ENCODE measurements around the gene ENOX1. TPM values are rescaled to one million over a fixed set of nuclear protein-coding genes. Genes with fewer than 3 reads are reported as not detected.

ENOX1 gene
- total RNA-seq, 2 experiments from 2014 or later = 0.35 to 0.64 TPM

DNA sequence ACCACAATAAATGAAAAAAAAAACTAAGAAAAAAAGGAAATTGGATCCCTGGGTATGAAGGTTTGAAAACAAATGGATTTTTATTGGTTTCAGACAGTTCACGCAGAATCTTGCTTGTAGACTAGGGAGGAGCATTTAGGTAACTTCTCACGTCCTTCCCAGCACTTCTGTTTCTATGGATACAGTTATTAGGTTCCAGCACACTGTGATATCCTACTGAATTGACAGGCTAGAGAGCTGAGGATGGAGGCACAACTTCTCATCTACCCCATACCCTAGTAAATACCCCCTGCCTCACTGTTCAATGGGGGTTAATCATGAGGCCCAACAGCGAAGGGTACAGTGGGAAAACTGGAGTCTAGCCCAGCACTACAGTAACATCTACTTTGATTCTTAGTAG, 304.1 kb downstream of the ENOX1 start:
- Mint-ChIP-seq H3K9me3 (no peaks in the 10 kb centered on the region), H3K4me1 (ENCODE audit: low read depth) (peaks cover 5% of the 10 kb centered on the region), H3K4me3 (no peak overlapping the region), H3K27me3 (ENCODE audit: low read depth) (peaks cover 6% of the 10 kb centered on the region), H3K27ac (no peak overlapping the region), H3K36me3 (ENCODE audit: low read depth) (no peaks in the 10 kb centered on the region)
- no peak for DNase-seq
- CTCF ChIA-PET = no interaction called here
- intact Hi-C loops (cut with micrococcal nuclease) = no loop called here

DNA sequence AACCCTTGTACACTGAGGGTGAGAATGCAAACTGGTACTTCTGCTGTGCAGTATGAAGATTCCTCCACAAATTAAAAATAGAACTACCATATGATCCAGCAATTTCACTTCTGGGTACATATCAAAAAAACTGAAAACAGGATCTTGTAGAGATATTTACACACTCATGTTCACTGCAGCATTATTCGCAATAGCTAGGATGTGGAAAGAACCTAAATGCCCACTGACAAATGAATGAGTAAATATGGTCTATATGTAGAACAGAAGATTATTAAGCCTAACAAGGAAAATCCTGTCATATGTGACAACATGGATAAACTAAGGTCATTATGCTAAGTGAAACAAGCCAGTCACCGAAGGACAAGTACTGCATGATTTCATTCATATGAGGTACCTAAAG, 304.7 kb downstream of the ENOX1 start:
- DNase-seq = no peak
- H3K36me3 Mint-ChIP-seq (ENCODE audit: low read depth) = no peaks in the 10 kb centered on the region
- no peak overlapping the region for H3K4me3 Mint-ChIP-seq

DNA sequence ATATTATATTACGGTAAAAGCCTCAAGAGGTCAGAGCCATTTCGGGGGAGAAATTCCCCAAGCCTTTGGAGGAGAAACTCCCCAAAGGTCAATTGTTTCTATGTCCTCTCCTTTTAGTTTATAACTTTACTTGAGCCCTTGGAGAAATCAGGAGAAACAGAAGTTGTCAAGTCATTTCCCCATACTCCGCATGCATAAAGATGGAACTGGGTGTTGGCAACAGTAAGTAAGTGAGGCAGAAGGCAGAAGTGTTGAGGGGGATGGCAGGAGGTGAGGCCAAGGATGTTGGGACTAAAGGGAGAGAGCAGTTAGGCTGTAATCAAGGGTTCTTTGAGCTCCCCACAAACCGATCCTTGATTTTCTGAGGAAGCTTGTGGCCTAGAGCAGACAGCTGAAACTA, 307.9 kb downstream of the ENOX1 start:
- intact Hi-C loops (cut with micrococcal nuclease) = no loop called here
- Mint-ChIP-seq H3K4me1 (ENCODE audit: low read depth) (peaks cover 2% of the 10 kb centered on the region), H3K9me3 (no peaks in the 10 kb centered on the region), H3K27me3 (ENCODE audit: low read depth) (peaks cover 10% of the 10 kb centered on the region), H3K36me3 (ENCODE audit: low read depth) (no peaks in the 10 kb centered on the region), H3K27ac (no peak overlapping the region), H3K4me3 (no peak overlapping the region)
- no peak for DNase-seq
- CTCF ChIA-PET = no interaction called here

More for the DNA sequence above, 304.7 kb downstream of the ENOX1 start:
- CTCF ChIA-PET = no interaction called here
- intact Hi-C loops (cut with micrococcal nuclease) = no loop called here
- H3K4me1 Mint-ChIP-seq (ENCODE audit: low read depth) = peaks cover 5% of the 10 kb centered on the region
- H3K9me3 Mint-ChIP-seq = no peaks in the 10 kb centered on the region
- H3K27ac Mint-ChIP-seq = no peak overlapping the region
- peaks cover 10% of the 10 kb centered on the region for H3K27me3 Mint-ChIP-seq (ENCODE audit: low read depth)

DNA sequence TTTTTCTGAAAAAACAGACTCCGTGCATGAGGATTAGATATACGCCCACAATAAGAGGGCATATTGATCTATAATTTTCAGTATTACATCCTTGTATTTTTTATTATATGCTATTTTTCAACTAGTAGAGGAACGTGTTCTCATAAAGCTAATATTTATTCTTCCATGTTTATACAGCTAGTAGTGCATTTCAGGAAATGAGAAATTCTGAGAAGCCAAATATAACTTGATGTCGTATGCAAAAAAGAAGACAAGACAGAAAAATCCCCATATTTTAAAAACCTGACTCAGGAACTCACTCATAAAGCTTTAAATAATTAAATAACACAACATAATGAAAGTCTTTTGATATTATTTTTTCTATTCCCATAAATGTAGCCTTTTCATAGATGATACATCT, 308.6 kb downstream of the ENOX1 start:
- Mint-ChIP-seq H3K36me3 (ENCODE audit: low read depth) (no peaks in the 10 kb centered on the region), H3K4me1 (ENCODE audit: low read depth) (no peaks in the 10 kb centered on the region), H3K4me3 (no peak overlapping the region), H3K9me3 (no peaks in the 10 kb centered on the region), H3K27ac (no peak overlapping the region), H3K27me3 (ENCODE audit: low read depth) (peaks cover 10% of the 10 kb centered on the region)
- intact Hi-C loops (cut with micrococcal nuclease) = no loop called here
- no peak for DNase-seq
- CTCF ChIA-PET = interaction anchor here (1.1 kb wide), 2 partner anchors 102 to 336 kb away, joined by 3 to 4 read pairs; no protein-coding TSS in a partner anchor

DNA sequence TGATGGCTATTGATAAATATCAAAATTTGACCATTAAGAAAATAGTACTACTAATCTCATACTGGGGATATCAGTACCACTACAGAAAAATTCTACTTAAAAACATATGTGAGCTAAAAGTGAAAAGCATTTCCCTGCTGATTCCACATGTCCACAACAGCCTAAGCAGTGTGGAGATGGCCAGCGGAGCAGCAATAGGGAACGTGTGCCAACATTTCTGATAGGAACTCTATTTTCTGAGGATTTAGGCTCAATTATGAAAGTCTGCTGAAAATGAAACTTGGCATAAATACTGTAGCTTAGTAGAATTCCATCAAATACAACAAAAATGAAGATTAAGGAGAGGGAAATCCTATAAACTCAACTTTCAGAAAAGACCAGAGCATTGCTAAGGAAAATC, 311.6 kb downstream of the ENOX1 start:
- no peak overlapping the region for H3K4me3 Mint-ChIP-seq
- H3K27ac Mint-ChIP-seq = no peak overlapping the region
- DNase-seq = no peak
- no peaks in the 10 kb centered on the region for H3K9me3 Mint-ChIP-seq
- H3K36me3 Mint-ChIP-seq (ENCODE audit: low read depth) = no peaks in the 10 kb centered on the region
- intact Hi-C loops (cut with micrococcal nuclease) = no loop called here
- no peaks in the 10 kb centered on the region for H3K4me1 Mint-ChIP-seq (ENCODE audit: low read depth)
- CTCF ChIA-PET = no interaction called here
- peaks cover 15% of the 10 kb centered on the region for H3K27me3 Mint-ChIP-seq (ENCODE audit: low read depth)

DNA sequence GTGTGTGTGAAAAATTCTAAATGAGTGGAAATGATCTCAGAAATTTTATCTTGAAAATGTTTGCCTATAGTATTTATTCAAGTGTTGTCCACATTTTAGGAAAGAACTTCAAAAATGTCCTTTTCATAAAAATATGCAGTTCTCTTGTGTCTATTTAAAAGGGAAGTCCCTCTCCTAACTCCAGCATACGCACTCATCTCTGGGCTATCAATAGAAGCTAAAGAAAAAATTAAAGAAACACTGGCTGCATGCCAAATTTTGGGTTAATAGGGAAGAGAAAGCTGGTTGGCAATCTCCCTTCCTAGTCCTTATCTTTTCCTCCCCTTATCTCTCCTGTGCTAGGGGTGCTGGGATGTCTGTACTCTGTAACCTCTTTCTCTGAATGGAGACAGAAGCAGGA, 313.3 kb downstream of the ENOX1 start:
- no peak overlapping the region for H3K4me3 Mint-ChIP-seq
- intact Hi-C loops (cut with micrococcal nuclease) = no loop called here
- no peaks in the 10 kb centered on the region for H3K4me1 Mint-ChIP-seq (ENCODE audit: low read depth)
- H3K27ac Mint-ChIP-seq = no peak overlapping the region
- no peaks in the 10 kb centered on the region for H3K36me3 Mint-ChIP-seq (ENCODE audit: low read depth)
- DNase-seq = no peak
- H3K27me3 Mint-ChIP-seq (ENCODE audit: low read depth) = peaks cover 18% of the 10 kb centered on the region
- H3K9me3 Mint-ChIP-seq = no peaks in the 10 kb centered on the region
- CTCF ChIA-PET = interaction anchor here (0.7 kb wide), 1 partner anchor 15 kb away, joined by 3 read pairs; no protein-coding TSS in a partner anchor

DNA sequence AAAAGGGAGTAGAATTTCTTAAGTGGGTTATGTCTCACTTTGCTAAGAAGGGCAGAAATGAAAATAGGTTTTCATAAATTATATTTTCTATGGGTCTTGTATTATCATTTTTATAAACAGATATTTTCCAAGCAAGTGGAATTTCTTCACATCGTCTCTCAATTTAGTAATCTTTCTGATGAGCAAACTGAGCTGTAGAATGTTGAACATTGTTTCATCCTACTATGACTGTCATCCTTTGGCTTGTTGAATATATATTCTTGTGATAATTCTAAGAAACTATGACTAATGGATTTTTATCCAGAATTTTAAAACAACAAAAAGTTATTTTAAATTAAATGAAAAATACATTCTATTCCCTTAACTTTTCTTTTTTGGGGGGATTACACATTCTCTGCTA, 313.8 kb downstream of the ENOX1 start:
- CTCF ChIA-PET = interaction anchor here (0.7 kb wide), 1 partner anchor 15 kb away, joined by 3 read pairs; no protein-coding TSS in a partner anchor
- DNase-seq = no peak
- intact Hi-C loops (cut with micrococcal nuclease) = no loop called here
- Mint-ChIP-seq H3K27ac (no peak overlapping the region), H3K36me3 (ENCODE audit: low read depth) (no peaks in the 10 kb centered on the region), H3K27me3 (ENCODE audit: low read depth) (peaks cover 18% of the 10 kb centered on the region), H3K4me1 (ENCODE audit: low read depth) (no peaks in the 10 kb centered on the region), H3K9me3 (no peaks in the 10 kb centered on the region), H3K4me3 (no peak overlapping the region)

DNA sequence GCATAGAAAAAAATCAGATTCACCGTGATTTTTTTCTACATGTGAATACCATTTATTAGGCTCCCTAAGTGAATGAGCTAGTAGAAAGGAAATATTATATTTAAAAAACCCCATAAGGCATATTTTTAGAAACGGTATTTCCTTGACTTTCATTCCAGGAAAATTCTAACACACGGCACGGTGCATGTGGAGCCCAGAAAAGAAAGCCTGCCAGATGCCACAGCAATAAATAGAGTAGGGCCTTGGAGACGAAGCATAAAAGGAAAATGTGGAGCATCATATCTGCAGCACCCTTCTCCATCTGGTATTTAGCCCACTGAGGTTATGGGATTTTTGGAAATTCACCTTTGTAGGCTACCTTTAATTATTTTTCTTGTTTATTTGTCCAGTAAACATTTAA, 314.4 kb downstream of the ENOX1 start:
- DNase-seq = no peak
- no peaks in the 10 kb centered on the region for H3K9me3 Mint-ChIP-seq
- CTCF ChIA-PET = no interaction called here
- peaks cover 13% of the 10 kb centered on the region for H3K27me3 Mint-ChIP-seq (ENCODE audit: low read depth)
- H3K4me3 Mint-ChIP-seq = no peak overlapping the region
- H3K4me1 Mint-ChIP-seq (ENCODE audit: low read depth) = no peaks in the 10 kb centered on the region
- H3K27ac Mint-ChIP-seq = no peak overlapping the region
- no peaks in the 10 kb centered on the region for H3K36me3 Mint-ChIP-seq (ENCODE audit: low read depth)
- intact Hi-C loops (cut with micrococcal nuclease) = no loop called here

DNA sequence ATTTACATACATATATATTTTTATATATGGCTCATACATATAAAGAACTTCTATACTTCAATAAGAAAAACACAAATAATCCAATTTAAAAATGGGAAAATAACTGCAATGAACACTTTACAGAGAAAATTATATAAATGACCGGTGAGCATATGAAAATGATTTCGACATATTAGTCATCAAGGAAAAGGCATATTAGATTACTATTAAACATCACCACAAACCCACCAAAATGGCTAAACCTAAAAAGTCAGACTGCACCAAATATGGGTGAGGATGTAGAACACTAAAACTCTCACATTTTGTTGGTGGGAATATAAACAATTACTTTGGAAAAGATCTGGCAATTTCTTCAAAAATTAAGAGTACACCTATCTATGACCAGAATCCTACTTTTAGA, 316.2 kb downstream of the ENOX1 start:
- intact Hi-C loops (cut with micrococcal nuclease) = no loop called here
- no peaks in the 10 kb centered on the region for H3K36me3 Mint-ChIP-seq (ENCODE audit: low read depth)
- H3K9me3 Mint-ChIP-seq = no peaks in the 10 kb centered on the region
- H3K27me3 Mint-ChIP-seq (ENCODE audit: low read depth) = peaks cover 17% of the 10 kb centered on the region
- H3K4me3 Mint-ChIP-seq = no peak overlapping the region
- DNase-seq = no peak
- CTCF ChIA-PET = no interaction called here
- no peak overlapping the region for H3K27ac Mint-ChIP-seq
- H3K4me1 Mint-ChIP-seq (ENCODE audit: low read depth) = no peaks in the 10 kb centered on the region

DNA sequence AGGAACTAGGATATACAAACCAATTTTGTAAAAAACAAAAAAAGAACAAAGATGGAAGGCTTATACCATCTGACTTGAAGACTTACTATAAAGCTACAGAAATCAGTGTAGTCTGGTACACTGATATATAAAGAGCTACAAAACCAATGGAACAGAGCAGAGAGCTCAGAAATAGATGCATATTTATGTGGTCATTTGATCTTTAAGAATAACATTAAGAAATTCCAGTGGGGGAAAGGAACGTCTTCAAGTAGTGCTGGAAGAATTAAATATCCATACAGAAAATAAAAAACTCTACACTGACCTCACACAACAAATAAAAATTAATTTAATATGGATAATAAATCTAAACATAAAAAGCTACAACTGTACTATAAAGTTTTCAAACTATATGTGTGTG, 317.0 kb downstream of the ENOX1 start:
- H3K4me1 Mint-ChIP-seq (ENCODE audit: low read depth) = no peaks in the 10 kb centered on the region
- intact Hi-C loops (cut with micrococcal nuclease) = no loop called here

DNA sequence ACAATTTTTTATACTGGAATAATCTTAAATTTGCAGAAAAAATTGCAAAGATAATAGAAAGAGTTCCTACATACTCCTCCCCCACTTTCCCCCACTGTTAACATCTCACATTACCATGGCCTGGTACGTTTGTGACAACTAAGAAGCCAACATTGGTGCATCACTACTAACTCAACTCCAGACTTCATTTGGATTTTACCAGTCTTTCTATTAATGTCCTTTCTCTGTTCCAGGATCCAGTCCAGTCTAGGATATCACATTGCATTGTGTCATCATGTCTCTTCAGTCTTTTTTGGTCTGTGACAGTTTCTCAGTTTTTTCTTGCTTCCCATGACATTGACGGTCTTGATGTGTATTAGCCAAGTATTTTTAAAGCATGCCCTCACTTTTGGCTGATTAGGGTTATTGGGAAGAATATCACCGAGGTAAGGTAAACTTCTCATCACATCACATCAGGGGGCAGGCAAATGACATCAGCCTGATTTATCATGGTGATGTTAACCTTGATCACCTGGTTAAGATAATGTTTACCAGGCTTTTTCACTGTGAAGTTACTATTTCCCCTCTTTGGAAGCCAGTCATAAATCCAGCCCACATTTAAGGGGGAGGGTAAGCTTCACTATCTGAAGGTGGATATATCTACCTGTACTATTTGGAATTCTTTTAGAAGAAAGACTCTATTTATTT, 322.1 kb downstream of the ENOX1 start:
- Mint-ChIP-seq H3K27ac (no peak overlapping the region), H3K4me1 (ENCODE audit: low read depth) (no peaks in the 10 kb centered on the region), H3K4me3 (no peak overlapping the region), H3K27me3 (ENCODE audit: low read depth) (peaks cover 7% of the 10 kb centered on the region), H3K36me3 (ENCODE audit: low read depth) (no peaks in the 10 kb centered on the region), H3K9me3 (no peaks in the 10 kb centered on the region)
- intact Hi-C loops (cut with micrococcal nuclease) = no loop called here
- CTCF ChIA-PET = interaction anchor here (0.6 to 0.7 kb wide), 2 partner anchors 203 to 444 kb away, joined by 3 to 4 read pairs; no protein-coding TSS in a partner anchor
- DNase-seq = no peak

More for the DNA sequence above, 317.0 kb downstream of the ENOX1 start:
- no peak for DNase-seq
- CTCF ChIA-PET = interaction anchor here (0.7 kb wide), 1 partner anchor 267 kb away, joined by 3 read pairs; no protein-coding TSS in a partner anchor
- H3K4me3 Mint-ChIP-seq = no peak overlapping the region
- H3K36me3 Mint-ChIP-seq (ENCODE audit: low read depth) = no peaks in the 10 kb centered on the region
- H3K27me3 Mint-ChIP-seq (ENCODE audit: low read depth) = peaks cover 17% of the 10 kb centered on the region
- no peaks in the 10 kb centered on the region for H3K9me3 Mint-ChIP-seq
- H3K27ac Mint-ChIP-seq = no peak overlapping the region

DNA sequence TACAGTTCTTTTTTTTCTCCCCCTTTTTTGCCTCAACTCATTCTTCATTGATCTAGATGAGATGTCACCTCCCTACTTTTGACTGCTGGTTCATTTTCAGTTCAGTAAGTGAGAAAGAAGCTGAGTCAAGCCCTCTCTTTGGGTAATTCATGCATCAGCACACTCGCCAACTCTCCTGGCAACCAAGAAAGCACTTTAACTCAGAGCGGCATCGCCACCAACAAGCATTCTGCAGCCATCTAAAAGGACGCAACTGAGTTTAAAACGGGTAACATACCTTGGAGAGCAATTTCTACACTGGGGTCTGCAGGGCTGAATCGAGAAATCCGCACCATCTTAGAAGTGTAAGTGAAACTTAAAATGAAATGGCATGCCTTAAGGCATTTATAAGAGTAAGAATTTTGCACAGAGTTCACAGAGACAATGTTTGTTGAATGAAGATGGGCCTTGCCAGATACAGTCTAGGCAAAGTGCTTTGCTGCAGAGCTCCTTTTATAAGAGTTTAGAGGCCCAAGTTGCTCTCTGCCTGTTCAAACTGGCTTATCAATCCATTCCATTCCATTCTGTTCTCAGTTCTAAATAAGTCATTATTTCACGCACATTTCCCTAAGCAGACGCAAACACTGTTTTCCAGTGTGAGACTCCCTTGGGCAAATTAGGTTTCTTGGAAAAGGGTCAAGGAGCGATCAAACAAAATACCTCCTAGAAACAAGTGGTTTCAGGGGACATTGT, 338.0 kb downstream of the ENOX1 start:
- Mint-ChIP-seq H3K27me3 (ENCODE audit: low read depth) (peaks cover 11% of the 10 kb centered on the region), H3K4me3 (no peak overlapping the region), H3K36me3 (ENCODE audit: low read depth) (no peaks in the 10 kb centered on the region), H3K9me3 (no peaks in the 10 kb centered on the region), H3K4me1 (ENCODE audit: low read depth) (no peaks in the 10 kb centered on the region), H3K27ac (no peak overlapping the region)
- DNase-seq = no peak
- intact Hi-C loops (cut with micrococcal nuclease) = loop anchor here (10.0 kb wide), 1 partner anchor 356 kb away; no protein-coding TSS in a partner anchor
- CTCF ChIA-PET = no interaction called here

DNA sequence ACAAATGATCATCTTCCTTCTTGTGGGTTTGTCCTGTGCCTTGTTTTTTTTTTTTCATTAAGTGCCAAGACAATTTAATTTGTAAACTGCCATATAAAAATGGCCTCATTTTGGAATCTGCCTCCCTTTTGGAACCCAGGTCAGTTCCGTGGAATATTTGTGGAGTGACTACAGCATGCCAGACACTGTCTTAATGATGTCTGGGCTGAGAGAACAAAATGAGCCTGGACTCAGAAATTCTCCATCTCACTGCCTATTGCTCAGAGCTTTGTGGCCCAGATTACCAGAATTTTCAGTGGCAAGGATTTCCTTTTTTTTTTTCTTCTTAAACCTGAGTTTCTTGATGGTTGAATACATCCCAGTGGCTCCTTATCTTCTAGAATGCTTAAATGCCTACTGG, 340.6 kb downstream of the ENOX1 start:
- intact Hi-C loops (cut with micrococcal nuclease) = loop anchor here (10.0 kb wide), 1 partner anchor 359 kb away; no protein-coding TSS in a partner anchor
- Mint-ChIP-seq H3K27me3 (ENCODE audit: low read depth) (peaks cover 11% of the 10 kb centered on the region), H3K27ac (no peak overlapping the region), H3K4me3 (no peak overlapping the region), H3K9me3 (no peaks in the 10 kb centered on the region), H3K4me1 (ENCODE audit: low read depth) (no peaks in the 10 kb centered on the region), H3K36me3 (ENCODE audit: low read depth) (no peaks in the 10 kb centered on the region)
- DNase-seq = no peak
- CTCF ChIA-PET = interaction anchor here (0.6 kb wide), 1 partner anchor 215 kb away, joined by 3 read pairs; no protein-coding TSS in a partner anchor

Measured in activated naive CD4-positive, alpha-beta T cell treated with anti-CD3 and anti-CD28 coated beads for 36 hours (primary cell).